GM10248 (cell line): ENCODE measurements around the gene NOP10.
A peak's percentile ranks its signal among the peaks of the same experiment; 100 is the strongest.
"Not testable (repeated sequence)": the region's sequence is repeated elsewhere in the genome, so short reads cannot be mapped to it uniquely, and the experiment has no call there.

Experiments used
- CTCF ChIA-PET: fragments of 300-600 bp; sonication (Branson Sonifier 250); formaldehyde crosslinking; extraction: SDS; loops from one replicate; lab custom pipeline; 2021; ENCODE audit warnings: antibody characterized with exemption; lab: Yijun Ruan, JAX
- POLR2A ChIA-PET: fragments of 350-650 bp; sonication (Branson Sonifier 250); formaldehyde crosslinking; extraction: SDS; loops from one replicate; lab custom pipeline; 2020; ENCODE audit warnings: antibody characterized with exemption; lab: Yijun Ruan, JAX
- DNase-seq: peaks from one replicate; pipeline ENCODE4 v3.0.0; 2012; ENCODE audit errors: extremely low spot score
- CTCF ChIP-seq: IDR thresholded peaks from 2 replicates; pipeline ENCODE4 v1.5.1; 2012; ENCODE audit warnings: mild to moderate bottlenecking, low read depth; ENCODE audit errors: extremely low read depth, missing control alignments, control extremely low read depth

NOP10 gene

DNA sequence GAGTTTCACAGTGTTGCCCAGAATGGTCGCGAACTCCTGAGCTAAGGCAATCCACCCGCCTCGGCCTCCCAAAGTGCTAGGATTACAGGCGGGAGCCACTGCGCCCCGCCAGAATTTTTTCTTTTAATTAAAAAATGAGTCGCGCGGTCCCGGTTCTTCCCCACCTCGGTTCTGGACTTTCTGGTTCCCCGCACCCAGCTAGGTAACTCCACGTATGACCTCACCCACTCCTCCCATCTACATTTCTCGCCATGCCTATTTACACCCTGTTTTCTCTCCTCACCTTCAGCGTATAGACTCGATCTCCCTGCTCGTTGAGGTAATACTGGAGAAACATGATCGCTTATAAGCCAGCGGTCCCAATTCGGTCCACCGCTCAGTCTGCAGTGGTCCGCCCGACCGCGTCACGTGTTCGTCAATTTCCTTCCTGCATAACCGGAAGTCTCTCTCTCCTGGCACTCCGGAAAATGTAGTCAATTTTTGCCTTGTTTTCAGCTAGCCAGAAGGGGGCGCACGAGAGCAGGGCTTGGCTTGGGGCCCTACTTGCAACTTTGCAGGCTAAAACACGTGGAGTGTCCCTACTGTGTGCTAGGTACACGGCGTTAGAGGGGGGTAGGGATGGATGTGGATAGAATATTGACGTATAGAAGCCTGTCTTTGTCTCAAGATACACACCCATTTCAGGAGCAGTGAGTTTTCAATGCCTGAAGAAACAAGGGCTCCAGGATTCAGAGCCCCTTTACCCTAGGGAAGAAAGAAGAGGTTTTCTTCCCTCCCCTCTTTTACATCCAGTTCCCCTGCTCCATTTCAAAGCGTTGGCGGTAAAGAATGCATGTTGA lies at the start of gene NOP10, which contains the start of gene NUTM1:
TSS of gene NOP10 (minus strand) at position 400 of the 839 bp plus-strand sequence. CDS start at position 337, 63 bp downstream.
TSS of gene NUTM1 (plus strand) at position 579 of the 839 bp plus-strand sequence. CDS start 382 bp downstream, outside the sequence.
- POLR2A ChIA-PET, result interaction anchor here (0.9 kb wide), 1 partner anchor 9 kb away, joined by 3 read pairs; no protein-coding TSS in a partner anchor
- DNase-seq, result peak; percentile 82

GRCh38 chr15:34389594-34390086 lies 46.7 kb upstream of the NOP10 start:
- CTCF ChIA-PET, DNase-seq, POLR2A ChIA-PET: not testable (repeated sequence)

More for the DNA sequence above, at the start of gene NOP10, which contains the start of gene NUTM1:
- peak; percentile 94 for TF ChIP-seq CTCF
- CTCF ChIA-PET, result interaction anchor here (0.8 to 3.5 kb wide), 22 partner anchors 9 to 245 kb away, joined by 3 to 33 read pairs (median 4); partner anchors contain the start of gene LPCAT4

DNA sequence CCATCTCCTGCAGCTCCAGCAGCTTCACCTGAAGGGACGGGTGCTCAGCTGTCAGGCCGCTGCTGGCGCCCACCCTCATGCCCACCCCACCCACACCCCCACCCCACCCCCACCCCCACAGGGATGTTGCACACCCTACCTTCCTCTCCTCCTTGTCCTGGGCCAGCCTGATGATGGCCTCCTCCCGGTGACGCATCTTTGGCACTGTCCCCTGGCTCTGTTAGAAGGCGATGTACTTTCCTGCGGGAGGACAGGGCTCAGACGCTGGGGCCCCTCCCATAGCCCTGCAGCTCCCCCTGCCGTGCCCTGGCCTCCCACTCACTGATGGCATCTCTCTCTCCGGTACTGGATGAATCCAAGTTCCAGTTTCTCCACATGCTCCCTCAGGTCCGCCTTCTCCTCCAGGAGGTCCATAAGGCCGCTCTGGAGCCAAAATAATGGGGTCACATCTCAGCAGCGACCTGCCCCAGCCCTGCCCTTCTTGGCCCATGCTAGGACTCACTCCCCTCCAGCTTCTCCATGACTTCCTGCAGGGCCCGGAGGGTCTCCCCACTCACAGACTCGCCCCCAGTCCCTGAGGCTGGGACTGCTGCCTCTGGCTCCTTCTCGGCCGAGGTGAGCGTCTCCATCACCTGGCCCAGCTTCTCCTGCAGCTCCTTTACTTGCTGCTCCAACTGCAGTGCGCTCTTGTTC lies 39.0 kb upstream of the NOP10 start:
- DNase-seq, CTCF ChIA-PET, POLR2A ChIA-PET: not testable (repeated sequence)

GRCh38 chr15:34380491-34380890 lies 37.6 kb upstream of the NOP10 start:
- DNase-seq, POLR2A ChIA-PET, CTCF ChIA-PET: not testable (repeated sequence)

- TF ChIP-seq CTCF, result no peak
- ChIA-PET POLR2A (no interaction called here), CTCF (interaction anchor here (1.7 kb wide), 1 partner anchor 9 kb away, joined by 10 read pairs; the partner anchor contains the start of gene LPCAT4)
- no peak for DNase-seq
Observed at GRCh38 chr15:34376856-34377255, 33.9 kb upstream of the NOP10 start.

DNA sequence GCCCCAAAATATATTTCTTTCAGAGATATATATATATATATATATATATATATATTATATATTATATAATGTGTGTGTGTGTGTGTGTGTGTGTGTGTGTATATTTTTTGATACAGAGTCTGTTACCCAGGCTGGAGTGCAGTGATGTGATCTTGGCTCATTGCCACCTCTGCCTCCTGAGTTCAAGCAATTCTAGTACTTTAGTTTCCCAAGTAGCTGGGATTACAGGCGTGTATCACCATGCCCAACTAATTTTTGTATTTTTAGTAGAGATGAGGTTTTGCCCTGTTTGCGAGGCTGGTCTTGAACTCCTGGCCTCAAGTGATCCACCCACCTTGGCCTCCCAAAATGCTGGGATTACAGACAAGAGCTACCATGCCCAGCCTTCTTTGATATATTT lies 32.6 kb upstream of the NOP10 start:
- CTCF ChIA-PET, result interaction anchor here (0.9 to 1.7 kb wide), 3 partner anchors 8 to 33 kb away, joined by 3 to 10 read pairs (median 3); partner anchors contain the start of genes LPCAT4, NOP10 and NUTM1
- DNase-seq, POLR2A ChIA-PET: not testable (repeated sequence)

GRCh38 chr15:34374816-34375215 lies 31.9 kb upstream of the NOP10 start:
- DNase-seq, result no peak
- CTCF ChIA-PET, result interaction anchor here (1.5 kb wide), 1 partner anchor 32 kb away, joined by 3 read pairs; the partner anchor contains the start of genes NOP10 and NUTM1

DNA sequence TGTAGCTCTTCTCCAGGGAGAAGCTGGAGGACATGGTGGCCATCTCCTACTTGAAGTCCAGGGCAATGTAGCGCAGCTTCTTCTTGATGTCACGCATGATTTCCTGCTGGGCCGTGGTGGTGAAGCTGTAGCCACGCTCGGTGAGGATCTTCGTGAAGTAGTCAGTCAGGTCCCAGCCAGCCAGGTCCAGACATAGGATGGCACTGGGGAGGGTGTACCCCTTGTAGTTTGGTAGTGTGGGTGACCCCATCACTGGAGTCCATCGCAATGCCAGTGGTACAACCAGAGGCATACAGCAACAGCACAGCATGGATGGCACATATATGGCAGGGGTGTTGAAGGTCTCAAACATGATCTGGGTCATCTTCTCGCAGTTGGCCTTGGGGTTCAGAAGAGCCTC lies 31.0 kb upstream of the NOP10 start:
- no peak for TF ChIP-seq CTCF
- ChIA-PET CTCF (no interaction called here), POLR2A (no interaction called here)
- DNase-seq, result no peak

More at GRCh38 chr15:34374816-34375215, 31.9 kb upstream of the NOP10 start:
- POLR2A ChIA-PET, result no interaction called here
- no peak for TF ChIP-seq CTCF
